Gastrocnemius medialis (tissue), 4 donors: Measurements from ENCODE around the gene KANSL1L.

Experiments used
- CTCF ChIP-seq, 5 experiments: fragments of 450-650 bp in 3 of 5; fragments of 200-600 bp in 2 of 5; sonication (generic) in 2 of 5; IDR thresholded peaks in 4 of 5; conservative IDR thresholded peaks in 1 of 5; 1 replicate in 4 of 5; 2 replicates in 1 of 5; pipeline ENCODE4 v1.5.1; 2016 to 2019; ENCODE audit warnings: antibody characterized with exemption in 5 of 5, mild to moderate bottlenecking in 3 of 5, moderate library complexity in 3 of 5
- POLR2A ChIP-seq, 2 donors: fragments of 450-650 bp; IDR thresholded peaks; one replicate each; pipeline ENCODE4 v1.6.1; 2017; ENCODE audit warnings: antibody characterized with exemption in 2 of 2, mild to moderate bottlenecking in 2 of 2, moderate library complexity in 2 of 2

- TF ChIP-seq POLR2A (IDR thresholded peaks at IDR 0.05) (no peak), CTCF (IDR thresholded peaks at IDR 0.05 in 4 of 5, conservative IDR thresholded peaks at IDR 0.05 in 1 of 5) (no peak)
Measured at GRCh38 chr2:210113614-210114235, 57.5 kb downstream of the KANSL1L start.
